Heart left ventricle (tissue), 16 donors: ENCODE measurements around the gene COQ7. TPM values are rescaled to one million over a fixed set of nuclear protein-coding genes. Genes with fewer than 3 reads are reported as not detected.

Source experiments
- ATAC-seq, 4 donors: fragments of 200-7000 bp; cut with Tn5 transposase; one replicate each; pipeline ENCODE4 v1.9.1; 2020 to 2022; ENCODE audit warnings: moderate library complexity in 4 of 4, mild to moderate bottlenecking in 3 of 4, moderate number of reproducible peaks in 1 of 4
- DNase-seq, 5 donors: peaks; one replicate each; pipeline ENCODE4 v3.0.0-alpha.2; 2020
- H3K27ac ChIP-seq, 12 donors: fragments of 200-600 bp; sonication (generic) in 4 of 12; one replicate each; pipeline versions ENCODE4 v1.5.0 to v1.8.0; 2016 to 2022; ENCODE audit warnings: mild to moderate bottlenecking in 2 of 12
- H3K27me3 ChIP-seq, 9 donors: fragments of 200-600 bp; sonication (generic) in 2 of 9; one replicate each; pipeline versions ENCODE4 v1.5.1 to v1.8.0; 2016 to 2022; ENCODE audit warnings: mild to moderate bottlenecking in 3 of 9
- H3K36me3 ChIP-seq, 9 donors: fragments of 200-600 bp; sonication (generic) in 2 of 9; one replicate each; pipeline versions ENCODE4 v1.5.0 to v1.8.0; 2018 to 2022; ENCODE audit warnings: mild to moderate bottlenecking in 2 of 9
- H3K4me1 ChIP-seq, 12 donors: fragments of 200-600 bp; sonication (generic) in 4 of 12; one replicate each; pipeline versions ENCODE4 v1.5.0 to v1.8.0; 2016 to 2022; ENCODE audit warnings: mild to moderate bottlenecking in 3 of 12
- H3K4me3 ChIP-seq, 12 donors: fragments of 200-600 bp; sonication (generic) in 4 of 12; one replicate each; pipeline versions ENCODE4 v1.5.0 to v1.8.0; 2017 to 2022; ENCODE audit warnings: mild to moderate bottlenecking in 9 of 12, moderate library complexity in 4 of 12
- H3K9me3 ChIP-seq, 12 donors: fragments of 200-600 bp; sonication (generic) in 4 of 12; one replicate each; pipeline versions ENCODE4 v1.5.0 to v1.8.0; 2016 to 2022; ENCODE audit warnings: mild to moderate bottlenecking in 1 of 12
- CTCF ChIP-seq, 12 donors: fragments of 200-600 bp; sonication (generic) in 4 of 12; IDR thresholded peaks; one replicate each; pipeline versions ENCODE4 v1.5.0 to v1.8.0; 2018 to 2022; ENCODE audit warnings: antibody characterized with exemption in 12 of 12, mild to moderate bottlenecking in 5 of 12
- POLR2A ChIP-seq, 2 donors: fragments of 450-650 bp; IDR thresholded peaks; one replicate each; pipeline ENCODE4 v1.6.1; 2017; ENCODE audit warnings: antibody characterized with exemption in 2 of 2, mild to moderate bottlenecking in 2 of 2, moderate library complexity in 2 of 2
- WGBS, 4 donors: extraction: QIAGEN DNeasy Blood & Tissue Kit in 2 of 4; methylation state at CpG; one replicate each; pipeline versions ENCODE4 v1.1.5 to v1.1.7; 2013 to 2018; 5-methylcytosine and 5-hydroxymethylcytosine counted together
- intact Hi-C, 10 donors: fragments of 100-400 bp; cut with DNase I; formaldehyde crosslinking; loops; one replicate each; pipeline versions ENCODE4 v1.11.1 to v1.14.2; 2022
- polyA plus RNA-seq, 2 donors: library from polyadenylated mRNA; stranded (reverse); fragments of 200-250 nt; gene quantifications; one replicate each; pipeline ENCODE4 v1.2.3, GENCODE V29; 2013
- total RNA-seq, 9 donors: library from RNA; depleted of rRNA in 2 of 9; stranded (reverse); fragments of >200 nt in 2 of 9; fragmentation: NEBNext Ultra II Directional in 3 of 9; extraction: Animal tissue kit (Norgen Biotek cat#: 25700) in 3 of 9; gene quantifications; one replicate each; pipeline versions ENCODE4 v1.1.0 to v1.2.4, GENCODE V29; 2016 to 2023
- donor health status: ischemic (EF 13 %, LVEDD 7.1; RV severe dilation, severe dysfunction).
- donor health status: healthy with polysubstance abuse.
- donor health status: DM: no; HTN: yes; CAD: no.
- donor health status: DM: no; HTN: no; CAD: no.
- donor health status: ischemic (EF 25% LVEDD 6.9; RV normal size, moderate dysfunction).
- donor health status: ischemic (EF 25% LVEDD 5.7; RV mildly dilated, moderate dysfunction).
- donor health status: healthy.
- donor health status: DM: yes; HTN: yes; CAD: no.
- donor health status: ischemic (EF 35%, LVEDD 5.7; RV mildly dilated, moderate dysfunction).
- donor health status: nonischemic (EF 11% LVEDD 7.7; RV severe dilation, severe dysfunction).
- donor health status: DM: yes; HTN: yes; CAD: no.
- donor health status: PGD.
- donor health status: ischemic (EF 29% LVEDD 5.4; RV normal size, mild dysfunction).
- donor health status: nonischemic (EF 23%, LVEDD 6.1; RV moderate dilation, normal function).

COQ7 gene
- total and polyA plus RNA-seq, 11 donors = 23.9 to 45.1 (median 33.3) TPM

GRCh38 chr16:19115148-19116021 is 48.0 kb downstream of the COQ7 start:
- 50 to 86% (median 58%) methylated on average over 17 to 50 of the region's 50 CpGs for WGBS, 4 donors
- Histone ChIP-seq H3K4me3 (peak overlapping the region; percentile 59 to 94 (median 82)), H3K4me1 (peaks cover 3 to 70% (median 55%) of the 10 kb centered on the region in 12 donors), H3K27ac (peak overlapping the region; percentile 91 to 99 (median 96)), H3K9me3 (no peaks in the 10 kb centered on the region), H3K27me3 (peaks cover 0 to 8% (median 0%) of the 10 kb centered on the region in 9 donors), H3K36me3 (peaks cover 0 to 35% (median 13%) of the 10 kb centered on the region in 9 donors)
- TF ChIP-seq CTCF (IDR thresholded peaks at IDR 0.05) = peak in 11 of 12 donors; percentile 7 to 58 (median 28)
- no peak for TF ChIP-seq POLR2A (IDR thresholded peaks at IDR 0.05)
- intact Hi-C loops = loop anchor here in 2 of 10 donors (2.0 to 10.0 kb wide), 2 partner anchors 15 to 49 kb away; partner anchors contain the start of gene SYT17 (in 1 of the 2)
- ATAC-seq = peak in 2 of 4 donors; percentile 1 to 13
- DNase-seq = peak in 3 of 5 donors; percentile 51 to 69 (median 65)

- H3K27me3 ChIP-seq = peaks cover 0 to 8% (median 0%) of the 10 kb centered on the region in 9 donors
- H3K4me1 ChIP-seq = peaks cover 3 to 75% (median 57%) of the 10 kb centered on the region in 12 donors
- peak overlapping the region in 9 of 12 donors; percentile 5 to 99 (median 76) for H3K27ac ChIP-seq
- no peak for ATAC-seq
- H3K9me3 ChIP-seq = no peaks in the 10 kb centered on the region
- 53 to 61% (median 54%) methylated on average over 6 of the region's 6 CpGs for WGBS, 4 donors
- no peak for DNase-seq
- peak overlapping the region in 7 of 12 donors; percentile 73 to 94 (median 85) for H3K4me3 ChIP-seq
- TF ChIP-seq POLR2A (IDR thresholded peaks at IDR 0.05) (no peak), CTCF (IDR thresholded peaks at IDR 0.05) (no peak)
- intact Hi-C loops = loop anchor here in 1 of 10 donors (10.0 kb wide), 1 partner anchor 48 kb away; the partner anchor contains the start of gene SYT17
- H3K36me3 ChIP-seq = peaks cover 0 to 48% (median 26%) of the 10 kb centered on the region in 9 donors
Observed at GRCh38 chr16:19116711-19117449, 49.5 kb downstream of the COQ7 start.

- H3K27me3 ChIP-seq = peaks cover 0 to 8% (median 0%) of the 10 kb centered on the region in 9 donors
- ATAC-seq (peak; percentile 34 to 73 (median 66)), DNase-seq (peak in 4 of 5 donors; percentile 54 to 69 (median 64))
- peaks cover 0 to 56% (median 26%) of the 10 kb centered on the region in 9 donors for H3K36me3 ChIP-seq
- WGBS, 4 donors = 38 to 45% (median 40%) methylated on average over 6 of the region's 6 CpGs
- H3K9me3 ChIP-seq = no peaks in the 10 kb centered on the region
- TF ChIP-seq CTCF (IDR thresholded peaks at IDR 0.05) = no peak
- no peak for TF ChIP-seq POLR2A (IDR thresholded peaks at IDR 0.05)
- peak overlapping the region in 9 of 12 donors; percentile 26 to 92 (median 39) for H3K4me3 ChIP-seq
- peaks cover 3 to 63% (median 51%) of the 10 kb centered on the region in 12 donors for H3K4me1 ChIP-seq
- intact Hi-C loops = loop anchor here in 1 of 10 donors (10.0 kb wide), 1 partner anchor 46 kb away; the partner anchor contains the start of gene SYT17
- peak overlapping the region; percentile 13 to 96 (median 77) for H3K27ac ChIP-seq
Observed at GRCh38 chr16:19118938-19119431, 51.6 kb downstream of the COQ7 start.
